HCT116 (cell line): ENCODE measurements around the gene LAMA4. TPM values are rescaled to one million over a fixed set of nuclear protein-coding genes. Genes with fewer than 3 reads are reported as not detected.

Experiments
- ATAC-seq: fragments of 200-7000 bp; cut with Tn5 transposase; 2 replicates; pipeline ENCODE4 v1.9.1; 2020; ENCODE audit warnings: mild to moderate bottlenecking, moderate library complexity
- BruUV-seq: library from RNA; stranded (reverse); fragments of 400-500 nt; replicated peaks from 2 replicates; lab custom pipeline; 2021; lab: Mats Ljungman, UMichigan
- CTCF ChIA-PET: fragments of 300-600 bp; sonication (Branson Sonifier 250); formaldehyde crosslinking; loops from one replicate; lab custom pipeline; 2021; ENCODE audit warnings: antibody characterized with exemption; lab: Charles Lee
- POLR2A ChIA-PET: fragments of 300-600, 350-600 bp; sonication (Branson Sonifier 250); formaldehyde crosslinking; loops from one replicate; lab custom pipeline; 2021; ENCODE audit warnings: antibody characterized with exemption; lab: Charles Lee
- RAD21 ChIA-PET, 2 experiments: fragments of 300-600 bp; sonication (Branson Sonifier 250); formaldehyde crosslinking; loops; one replicate each; lab custom pipeline; 2023; ENCODE audit warnings: low total read pairs in 2 of 2; ENCODE audit not compliant: uncharacterized antibody in 2 of 2, unreplicated experiment in 2 of 2, low non-redundant PET in 1 of 2; lab: Charles Lee
- DNase-seq: peaks from one replicate; pipeline ENCODE4 v3.0.0-alpha.2; 2010; ENCODE audit warnings: low read depth, low spot score
- H2AFZ ChIP-seq: fragments of 200-600 bp; shearing (Covaris generic), sonication (generic); 2 replicates; pipeline ENCODE4 v1.6.1; 2017; ENCODE audit warnings: low read depth, mixed run types, mixed read lengths, antibody characterized with exemption, low read length; ENCODE audit not compliant: poor library complexity, severe bottlenecking
- H3K27ac ChIP-seq: 2 replicates; pipeline ENCODE4 v1.5.1; 2012; ENCODE audit warnings: low read depth, low read length
- H3K27me3 ChIP-seq: fragments of 200-600 bp; sonication (generic); 2 replicates; pipeline ENCODE4 v1.6.1; 2016; ENCODE audit warnings: mixed run types, low read length, mixed read lengths; ENCODE audit not compliant: insufficient read depth
- H3K36me3 ChIP-seq, 2 experiments: fragments of 200-500 bp in 1 of 2; fragments of 200-600 bp in 1 of 2; sonication (Bioruptor generic) in 1 of 2; sonication (generic) in 1 of 2; 2 replicates each; pipeline versions ENCODE4 v1.5.1 to v1.6.1; 2014 to 2016; ENCODE audit warnings: low read length in 2 of 2, inconsistent platforms in 1 of 2, mixed read lengths in 1 of 2, mixed run types in 1 of 2; ENCODE audit not compliant: insufficient read depth in 2 of 2, control insufficient read depth in 1 of 2
- H3K4me1 ChIP-seq, 2 experiments: fragments of 200-600 bp in 1 of 2; sonication (generic) in 1 of 2; 2 replicates each; pipeline versions ENCODE4 v1.5.1 to v1.6.1; 2012 to 2017; ENCODE audit warnings: low read length in 2 of 2, inconsistent platforms in 1 of 2, mild to moderate bottlenecking in 1 of 2, mixed read lengths in 1 of 2, mixed run types in 1 of 2, moderate library complexity in 1 of 2; ENCODE audit not compliant: insufficient read depth in 2 of 2, control insufficient read depth in 1 of 2
- H3K4me2 ChIP-seq: fragments of 200-600 bp; sonication (generic); 2 replicates; pipeline ENCODE4 v1.6.1; 2017; ENCODE audit warnings: mixed run types, low read length, mixed read lengths
- H3K4me3 ChIP-seq, 2 experiments: fragments of 200-600 bp in 1 of 2; sonication (generic) in 1 of 2; replicated peaks in 1 of 2; 2 replicates each; pipeline ENCODE4 v1.5.1; 2011 to 2016; ENCODE audit warnings: low read length in 2 of 2, control low read depth in 1 of 2, low read depth in 1 of 2, mild to moderate bottlenecking in 1 of 2, mixed read lengths in 1 of 2, mixed run types in 1 of 2
- H3K79me2 ChIP-seq: fragments of 200-600 bp; sonication (generic); 2 replicates; pipeline ENCODE4 v1.6.1; 2017; ENCODE audit warnings: mild to moderate bottlenecking, mixed run types, low read length, moderate library complexity, mixed read lengths; ENCODE audit not compliant: insufficient read depth
- H3K9ac ChIP-seq: fragments of 200-600 bp; sonication (generic); 2 replicates; pipeline ENCODE4 v1.6.1; 2016; ENCODE audit warnings: low read length, mixed read lengths
- H3K9me2 ChIP-seq: fragments of 200-600 bp; sonication (generic), shearing (Covaris generic); 2 replicates; pipeline ENCODE4 v1.6.1; 2017; ENCODE audit warnings: mixed run types, mild to moderate bottlenecking, moderate library complexity; ENCODE audit not compliant: insufficient read depth
- H3K9me3 ChIP-seq, 2 experiments: fragments of 200-500 bp in 1 of 2; fragments of 200-600 bp in 1 of 2; sonication (Bioruptor generic) in 1 of 2; sonication (generic) in 1 of 2; 2 replicates each; pipeline ENCODE4 v1.6.1; 2014 to 2017; ENCODE audit warnings: low read length in 2 of 2, mixed read lengths in 2 of 2, inconsistent platforms in 1 of 2, low read depth in 1 of 2, mild to moderate bottlenecking in 1 of 2, mixed run types in 1 of 2, moderate library complexity in 1 of 2; ENCODE audit not compliant: control insufficient read depth in 1 of 2, insufficient read depth in 1 of 2
- H4K20me1 ChIP-seq: fragments of 200-600 bp; sonication (generic), shearing (Covaris generic); 2 replicates; pipeline ENCODE4 v1.6.1; 2017; ENCODE audit warnings: mixed run types, mild to moderate bottlenecking, moderate library complexity; ENCODE audit not compliant: insufficient read depth
- ATF3 ChIP-seq: IDR thresholded peaks from 2 replicates; pipeline ENCODE4 v1.6.1; 2012
- CEBPB ChIP-seq: IDR thresholded peaks from 2 replicates; pipeline ENCODE4 v1.6.1; 2012; ENCODE audit warnings: low read depth
- CTCF ChIP-seq, 3 experiments: fragments of 200-600 bp in 1 of 3; sonication (generic) in 1 of 3; IDR thresholded peaks in 2 of 3; conservative IDR thresholded peaks in 1 of 3; 2 replicates each; pipeline ENCODE4 v1.5.1; 2012 to 2017; ENCODE audit warnings: low read depth in 2 of 3, low read length in 2 of 3, antibody characterized with exemption in 1 of 3, borderline replicate concordance in 1 of 3, control low read depth in 1 of 3, mild to moderate bottlenecking in 1 of 3, mixed read lengths in 1 of 3, mixed run types in 1 of 3, moderate library complexity in 1 of 3; ENCODE audit not compliant: insufficient read depth in 1 of 3
- ELF1 ChIP-seq: IDR thresholded peaks from 2 replicates; pipeline ENCODE4 v1.6.1; 2012; ENCODE audit warnings: low read depth, borderline replicate concordance
- ZFX ChIP-seq: fragments of 450-650 bp; IDR thresholded peaks from 2 replicates; pipeline ENCODE4 v1.6.1; 2017
- intact Hi-C: fragments of 100-400 bp; cut with micrococcal nuclease; formaldehyde crosslinking; loops from 2 replicates; pipeline ENCODE4 v1.10.0; 2022
- total RNA-seq: library from RNA; stranded (reverse); gene quantifications from one replicate; pipeline ENCODE4 v1.2.1, GENCODE V29; 2021; ENCODE audit not compliant: unreplicated experiment

Gene LAMA4
- total RNA-seq, 1 experiment from 2014 or later: 2.2 TPM

- H3K27me3 ChIP-seq: no peaks in the 10 kb centered on the region
- no peaks in the 10 kb centered on the region for H3K36me3 ChIP-seq
- no peak overlapping the region for H3K9ac ChIP-seq
- ChIA-PET CTCF (no interaction called here), POLR2A (no interaction called here), RAD21 (no interaction called here)
- intact Hi-C loops: no loop called here
- DNase-seq (no peak), ATAC-seq (no peak)
- no peaks in the 10 kb centered on the region for H3K9me2 ChIP-seq
- no peak overlapping the region for H3K27ac ChIP-seq
- H3K4me1 ChIP-seq: peaks cover 0 to 13% of the 10 kb centered on the region in 2 experiments; a peak in 2 of 4 replicates
- no peak for TF ChIP-seq ZFX
- TF ChIP-seq CTCF (IDR thresholded peaks at IDR 0.05 in 2 of 3, conservative IDR thresholded peaks at IDR 0.05 in 1 of 3; ENCODE audit: borderline replicate concordance in 1 of 3, insufficient read depth in 1 of 3, low read depth in 2 of 3, low read length in 2 of 3): no peak
- no peak overlapping the region for H2AFZ ChIP-seq
- H4K20me1 ChIP-seq: no peaks in the 10 kb centered on the region
- no peaks in the 10 kb centered on the region for H3K9me3 ChIP-seq
- H3K4me2 ChIP-seq: no peak overlapping the region
- H3K79me2 ChIP-seq: no peaks in the 10 kb centered on the region
- H3K4me3 ChIP-seq: no peak overlapping the region
- no TSS peak for BruUV-seq
Measured at GRCh38 chr6:112221561-112221960, 32.8 kb downstream of the LAMA4 start.

GRCh38 chr6:112218563-112218962 lies 35.8 kb downstream of the LAMA4 start:
- POLR2A ChIA-PET: no interaction called here
- Histone ChIP-seq H3K9ac (no peak overlapping the region), H3K79me2 (no peaks in the 10 kb centered on the region), H3K9me2 (no peaks in the 10 kb centered on the region), H3K4me2 (peak overlapping the region; percentile 34; the same call in 1 of the 2 replicates), H3K36me3 (no peaks in the 10 kb centered on the region), H3K4me1 (peaks cover 0 to 14% of the 10 kb centered on the region in 2 experiments; a peak in 2 of 4 replicates), H3K27me3 (no peaks in the 10 kb centered on the region), H2AFZ (no peak overlapping the region), H3K9me3 (no peaks in the 10 kb centered on the region), H3K4me3 (no peak overlapping the region), H3K27ac (no peak overlapping the region), H4K20me1 (no peaks in the 10 kb centered on the region)
- peak; percentile 49 for ATAC-seq
- DNase-seq: no peak
- no peak for TF ChIP-seq ELF1
- no peak for TF ChIP-seq CEBPB
- no peak for TF ChIP-seq ATF3
- RAD21 ChIA-PET: no interaction called here
- intact Hi-C loops: no loop called here
- BruUV-seq: no TSS peak
- CTCF ChIA-PET: no interaction called here
